A549 treated with RU486 at 1 μM for 4 hours (cell line): ENCODE results near the gene RGN. TPM values are rescaled to one million over a fixed set of nuclear protein-coding genes. Genes with fewer than 3 reads are reported as not detected.

Source experiments
- total RNA-seq: library from RNA; stranded (reverse); fragments of 200-300 nt; extraction: Qiagen RNA extraction; gene quantifications from 5 replicates; pipeline ENCODE4 v1.2.3, GENCODE V29; 2022; ENCODE audit warnings: low read depth

Gene RGN
- not detected in 5 replicates for total RNA-seq

GRCh38 chrX:47078129-47079043 lies at the start of gene RGN:
RGN (plus strand) TSS chrX:47078443; CDS start chrX:47081145, 2,702 bp downstream.

Other genes starting within 250 kb of the RGN start
- 5.7 to 13.5 TPM (median 11.5 TPM) in 5 replicates for gene RP2, start 241.4 kb upstream of the RGN start, total RNA-seq
- gene JADE3, start 166.0 kb upstream of the RGN start, total RNA-seq, result 10.0 to 14.8 TPM (median 12.7 TPM) in 5 replicates
- 140 to 194 TPM (median 173 TPM) in 5 replicates for gene NDUFB11, start 66.3 kb downstream of the RGN start, total RNA-seq
- 28.3 to 42.2 TPM (median 41.1 TPM) in 5 replicates for gene RBM10, start 66.8 kb downstream of the RGN start, total RNA-seq
- gene UBA1, start 115.4 kb downstream of the RGN start, total RNA-seq, result 152 to 193 TPM (median 190 TPM) in 5 replicates
- 85.4 to 114 TPM (median 107 TPM) in 5 replicates for gene CDK16, start 140.2 kb downstream of the RGN start, total RNA-seq
- 48.3 to 54.7 TPM (median 52.1 TPM) in 5 replicates for gene USP11, start 154.6 kb downstream of the RGN start, total RNA-seq